Activated naive CD4-positive, alpha-beta T cell treated with anti-CD3 and anti-CD28 coated beads, Interleukin-2, amount 10 ng/mL, durations not matched to agents 7 days and 5 days (primary cell): ENCODE measurements around the gene NSD2.

Experiments used
- CTCF ChIA-PET: fragments of 350-600 bp; sonication (Branson Sonifier 250); formaldehyde crosslinking; loops from one replicate; lab custom pipeline; 2021; ENCODE audit warnings: antibody characterized with exemption; lab: Charles Lee
- DNase-seq: peaks from one replicate; pipeline ENCODE4 v3.0.0-alpha.2; 2020
- H3K27ac Mint-ChIP-seq: one replicate; pipeline ENCODE4 v1.8.0; 2021; ENCODE audit warnings: mild to moderate bottlenecking, moderate library complexity, mixed read lengths
- H3K27me3 Mint-ChIP-seq: one replicate; pipeline ENCODE4 v1.8.0; 2021; ENCODE audit warnings: mild to moderate bottlenecking, mixed read lengths
- H3K36me3 Mint-ChIP-seq: one replicate; pipeline ENCODE4 v1.8.0; 2021; ENCODE audit warnings: mixed read lengths
- H3K4me1 Mint-ChIP-seq: one replicate; pipeline ENCODE4 v1.8.0; 2021; ENCODE audit warnings: mixed read lengths
- H3K4me3 Mint-ChIP-seq: one replicate; pipeline ENCODE4 v1.8.0; 2021; ENCODE audit warnings: mild to moderate bottlenecking, moderate library complexity, mixed read lengths
- H3K9me3 Mint-ChIP-seq: one replicate; pipeline ENCODE4 v1.8.0; 2021; ENCODE audit warnings: mixed read lengths

The NSD2 gene

DNA sequence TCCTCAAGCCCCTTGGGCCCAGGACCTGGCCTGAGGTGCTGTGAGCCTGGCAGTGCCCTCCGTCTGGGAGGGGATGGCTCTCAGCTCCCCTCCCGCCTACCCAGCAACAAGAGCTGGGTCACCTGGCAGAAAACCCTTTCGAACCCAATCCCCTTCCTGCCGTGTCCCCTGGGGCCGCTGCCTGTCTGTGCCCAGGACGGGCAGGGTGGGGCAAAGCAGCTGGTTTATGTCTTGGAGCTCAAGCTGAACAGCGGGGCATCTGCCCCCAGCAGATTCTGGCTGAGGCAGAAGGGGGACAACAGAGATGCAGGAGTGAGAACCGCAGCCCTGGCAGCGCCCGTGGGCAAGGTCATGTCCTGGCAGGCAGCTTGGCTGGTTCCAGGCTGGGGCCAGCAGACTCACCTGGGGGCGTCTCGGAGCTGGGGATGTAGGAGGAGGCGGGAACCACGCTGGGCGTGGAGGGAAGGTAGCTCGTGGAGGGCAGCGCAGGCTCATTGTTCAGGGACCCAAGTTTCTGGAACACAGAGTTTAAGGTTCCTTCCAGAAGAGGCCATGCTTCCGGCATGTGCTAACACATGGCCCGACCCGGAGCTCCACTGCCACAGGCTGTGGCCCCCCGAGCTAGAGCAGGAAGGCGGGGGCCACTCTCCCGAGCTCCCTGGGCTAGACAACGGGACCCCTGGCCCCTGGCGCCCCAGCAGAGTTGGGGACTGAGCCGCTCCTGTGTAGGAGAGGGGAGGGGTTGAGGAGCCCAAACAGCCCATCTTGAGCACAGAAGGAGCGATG, 113.4 kb downstream of the NSD2 start:
- Mint-ChIP-seq H3K27me3 (no peaks in the 10 kb centered on the region), H3K9me3 (no peaks in the 10 kb centered on the region), H3K36me3 (peaks cover 27% of the 10 kb centered on the region), H3K27ac (no peak overlapping the region), H3K4me1 (peaks cover 6% of the 10 kb centered on the region), H3K4me3 (no peak overlapping the region)
- no peak for DNase-seq
- CTCF ChIA-PET = no interaction called here

DNA sequence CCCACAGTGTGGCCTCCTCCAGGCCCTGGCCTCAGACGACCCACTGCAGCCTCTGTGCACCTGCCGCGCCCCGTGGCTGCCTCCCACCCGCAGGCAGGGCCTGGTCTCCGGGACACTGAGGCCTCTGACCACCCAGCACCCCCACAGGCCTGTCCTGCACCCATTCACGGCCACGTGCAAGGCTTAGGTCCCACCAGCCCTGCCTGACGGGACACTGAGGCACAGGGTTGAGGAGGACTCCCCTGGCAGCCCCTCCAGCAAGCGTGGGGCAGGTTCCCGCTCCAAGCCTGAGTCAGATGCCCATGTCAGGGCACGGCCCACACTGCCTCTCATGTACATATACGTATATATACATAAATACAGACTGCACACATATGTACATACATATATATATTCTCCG, 114.1 kb downstream of the NSD2 start:
- no peak overlapping the region for H3K27ac Mint-ChIP-seq
- CTCF ChIA-PET = no interaction called here

DNA sequence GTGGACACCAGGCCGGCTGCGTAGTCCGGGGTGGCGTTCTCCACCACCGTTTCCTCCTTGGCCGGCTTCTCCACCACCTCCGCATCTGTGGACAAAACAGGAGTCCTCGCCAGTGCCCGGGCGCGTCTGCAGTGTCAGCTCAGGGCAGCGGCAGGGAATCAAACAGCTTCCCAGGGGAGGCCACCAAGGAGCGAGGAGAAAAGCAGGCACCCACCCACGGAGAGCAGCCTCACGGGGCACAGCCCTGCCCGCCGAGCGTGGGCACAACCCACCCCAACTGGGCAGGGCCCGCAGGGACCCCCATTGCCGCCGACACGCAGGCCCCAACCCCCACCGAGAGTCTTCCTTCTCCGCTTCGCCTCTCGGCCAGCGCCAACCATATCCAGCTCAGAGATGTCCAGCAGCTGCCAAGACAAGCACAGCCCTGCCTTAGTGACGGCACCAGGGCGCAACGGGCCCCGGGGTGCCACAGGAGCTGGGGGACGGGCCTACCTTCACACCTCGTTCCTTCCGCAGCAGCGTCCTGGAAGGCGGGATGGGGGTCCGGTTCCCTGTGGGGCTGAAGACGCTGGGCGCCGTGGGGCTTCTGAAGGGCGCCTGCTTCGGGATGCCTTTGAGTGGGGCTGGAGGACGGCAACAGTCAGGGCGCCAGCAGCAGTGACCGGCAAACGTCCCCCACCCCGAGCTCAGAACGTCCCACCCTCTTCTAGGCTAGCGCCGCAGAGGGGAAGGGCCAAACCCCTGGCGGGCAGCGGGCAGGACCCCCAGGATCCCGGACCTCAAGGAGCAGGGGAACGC, 114.8 kb downstream of the NSD2 start:
- CTCF ChIA-PET = no interaction called here
- no peak for DNase-seq
- no peaks in the 10 kb centered on the region for H3K27me3 Mint-ChIP-seq
- H3K36me3 Mint-ChIP-seq = peaks cover 20% of the 10 kb centered on the region
- no peak overlapping the region for H3K4me3 Mint-ChIP-seq
- no peak overlapping the region for H3K27ac Mint-ChIP-seq
- peaks cover 3% of the 10 kb centered on the region for H3K4me1 Mint-ChIP-seq
- no peaks in the 10 kb centered on the region for H3K9me3 Mint-ChIP-seq

More for the DNA sequence above, 114.1 kb downstream of the NSD2 start:
- no peak for DNase-seq
- peaks cover 6% of the 10 kb centered on the region for H3K4me1 Mint-ChIP-seq
- H3K4me3 Mint-ChIP-seq = no peak overlapping the region
- H3K27me3 Mint-ChIP-seq = no peaks in the 10 kb centered on the region
- H3K36me3 Mint-ChIP-seq = peaks cover 22% of the 10 kb centered on the region
- H3K9me3 Mint-ChIP-seq = no peaks in the 10 kb centered on the region

DNA sequence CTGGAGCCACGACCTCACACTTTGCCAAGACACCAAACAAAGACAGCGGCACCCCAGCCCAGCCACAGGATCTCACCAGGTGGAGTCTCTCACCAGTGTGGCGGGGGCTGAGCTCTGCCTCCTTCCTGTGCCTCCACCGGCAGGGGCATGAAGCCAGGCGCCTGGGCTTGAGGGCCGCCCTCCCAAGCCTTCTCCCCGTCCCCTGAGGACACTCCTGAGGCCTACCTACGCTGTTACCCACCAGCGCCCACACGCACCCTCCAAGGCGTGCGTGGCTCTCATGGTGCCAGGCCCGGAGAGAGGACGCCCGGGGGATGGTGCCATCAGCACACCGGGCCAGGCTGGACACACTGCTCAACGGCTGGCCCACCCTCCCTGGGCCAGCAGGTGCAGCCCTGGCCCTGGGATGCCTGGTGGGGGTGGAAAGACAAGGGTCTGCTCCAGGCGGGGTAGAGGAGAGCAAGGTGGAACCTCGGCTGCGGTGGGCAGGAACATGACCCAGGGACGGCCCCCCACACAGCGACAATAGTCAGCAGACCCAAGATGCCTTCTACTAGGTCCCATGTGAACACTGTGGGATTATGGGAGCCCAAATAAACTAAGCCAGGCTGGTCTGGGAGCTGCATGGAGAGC, 115.5 kb downstream of the NSD2 start:
- peaks cover 14% of the 10 kb centered on the region for H3K36me3 Mint-ChIP-seq

DNA sequence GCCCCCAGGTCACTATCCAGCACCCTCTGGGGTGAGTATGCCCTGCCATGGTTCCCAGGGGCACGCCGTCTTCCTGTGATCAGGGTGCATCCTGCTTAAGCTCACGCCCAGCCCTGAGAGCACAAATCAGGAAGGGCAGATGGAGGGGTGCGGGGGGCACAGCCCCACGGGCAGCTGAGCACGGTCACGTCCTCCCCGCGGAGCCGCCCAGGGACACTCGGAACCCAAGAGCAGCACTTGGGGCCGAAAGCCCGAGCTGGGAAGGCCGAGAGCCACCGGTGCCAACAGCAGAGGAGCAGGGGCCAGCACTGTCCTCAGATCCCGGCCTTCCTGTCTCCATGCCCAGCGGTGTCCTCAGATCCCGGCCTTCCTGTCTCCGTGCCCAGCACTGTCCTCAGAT, 116.1 kb downstream of the NSD2 start:
- no peaks in the 10 kb centered on the region for H3K9me3 Mint-ChIP-seq
- peaks cover 12% of the 10 kb centered on the region for H3K36me3 Mint-ChIP-seq
- CTCF ChIA-PET = no interaction called here
- no peak overlapping the region for H3K4me3 Mint-ChIP-seq
- H3K4me1 Mint-ChIP-seq = no peaks in the 10 kb centered on the region
- H3K27ac Mint-ChIP-seq = no peak overlapping the region
- DNase-seq = no peak
- H3K27me3 Mint-ChIP-seq = no peaks in the 10 kb centered on the region

More for the DNA sequence above, 115.5 kb downstream of the NSD2 start:
- Mint-ChIP-seq H3K27me3 (no peaks in the 10 kb centered on the region), H3K9me3 (no peaks in the 10 kb centered on the region), H3K4me1 (no peaks in the 10 kb centered on the region), H3K27ac (no peak overlapping the region), H3K4me3 (no peak overlapping the region)
- CTCF ChIA-PET = no interaction called here
- no peak for DNase-seq

DNA sequence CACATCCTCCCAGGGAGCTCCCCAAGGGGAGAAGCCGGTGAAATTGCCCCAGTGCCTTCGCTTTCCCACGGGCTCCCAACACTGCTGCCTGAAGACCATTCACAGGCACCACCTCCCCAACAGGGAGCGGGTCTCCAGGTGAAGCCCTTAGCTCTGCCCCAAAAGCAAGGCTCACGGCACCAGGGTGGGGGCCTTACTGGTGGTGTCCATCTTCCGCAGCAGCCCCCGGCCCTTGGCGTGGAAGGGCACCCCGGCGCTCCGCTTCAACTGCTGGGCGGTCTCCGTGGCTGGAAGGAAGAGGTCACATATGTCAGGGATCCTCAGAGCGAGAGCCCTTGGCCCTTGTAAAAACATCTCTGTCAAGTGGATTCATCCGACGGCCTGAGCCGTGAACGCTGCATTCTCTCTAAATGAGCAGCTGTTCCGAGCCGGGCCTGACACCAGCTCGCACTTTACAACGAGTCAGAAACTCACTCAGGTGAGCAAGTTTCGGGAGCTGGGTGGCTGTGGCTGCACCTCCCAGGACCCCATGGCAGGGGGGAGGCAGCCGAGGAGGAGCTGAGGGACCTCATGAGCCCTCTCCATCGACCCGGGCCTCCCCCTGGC, 116.6 kb downstream of the NSD2 start:
- no peak for DNase-seq
- Mint-ChIP-seq H3K9me3 (no peaks in the 10 kb centered on the region), H3K4me1 (no peaks in the 10 kb centered on the region), H3K27ac (no peak overlapping the region), H3K27me3 (no peaks in the 10 kb centered on the region), H3K4me3 (no peak overlapping the region), H3K36me3 (peaks cover 8% of the 10 kb centered on the region)
- CTCF ChIA-PET = no interaction called here

DNA sequence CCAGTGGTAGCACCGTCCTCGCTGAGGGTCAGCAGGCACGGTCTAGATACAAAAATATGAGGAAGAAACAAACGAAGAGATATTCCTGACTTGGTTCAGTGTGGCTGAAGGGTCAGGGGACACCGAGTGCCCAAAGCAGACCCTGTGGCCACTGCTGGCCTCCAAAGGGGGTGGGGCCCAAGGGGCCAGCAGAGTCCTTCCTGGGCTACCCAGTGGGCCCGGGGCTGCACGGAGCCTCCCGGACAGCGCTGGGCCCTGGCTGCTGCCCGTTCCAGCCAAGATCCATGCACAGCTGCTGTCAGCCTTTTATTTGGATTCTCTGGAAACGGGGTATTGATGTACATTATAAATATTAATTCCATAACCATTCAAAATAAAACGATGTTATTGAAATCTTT, 117.1 kb downstream of the NSD2 start:
- H3K4me3 Mint-ChIP-seq = no peak overlapping the region
- DNase-seq = no peak
- H3K9me3 Mint-ChIP-seq = no peaks in the 10 kb centered on the region
- H3K27ac Mint-ChIP-seq = no peak overlapping the region
- CTCF ChIA-PET = no interaction called here
- no peaks in the 10 kb centered on the region for H3K4me1 Mint-ChIP-seq
- H3K27me3 Mint-ChIP-seq = no peaks in the 10 kb centered on the region
- peaks cover 7% of the 10 kb centered on the region for H3K36me3 Mint-ChIP-seq

DNA sequence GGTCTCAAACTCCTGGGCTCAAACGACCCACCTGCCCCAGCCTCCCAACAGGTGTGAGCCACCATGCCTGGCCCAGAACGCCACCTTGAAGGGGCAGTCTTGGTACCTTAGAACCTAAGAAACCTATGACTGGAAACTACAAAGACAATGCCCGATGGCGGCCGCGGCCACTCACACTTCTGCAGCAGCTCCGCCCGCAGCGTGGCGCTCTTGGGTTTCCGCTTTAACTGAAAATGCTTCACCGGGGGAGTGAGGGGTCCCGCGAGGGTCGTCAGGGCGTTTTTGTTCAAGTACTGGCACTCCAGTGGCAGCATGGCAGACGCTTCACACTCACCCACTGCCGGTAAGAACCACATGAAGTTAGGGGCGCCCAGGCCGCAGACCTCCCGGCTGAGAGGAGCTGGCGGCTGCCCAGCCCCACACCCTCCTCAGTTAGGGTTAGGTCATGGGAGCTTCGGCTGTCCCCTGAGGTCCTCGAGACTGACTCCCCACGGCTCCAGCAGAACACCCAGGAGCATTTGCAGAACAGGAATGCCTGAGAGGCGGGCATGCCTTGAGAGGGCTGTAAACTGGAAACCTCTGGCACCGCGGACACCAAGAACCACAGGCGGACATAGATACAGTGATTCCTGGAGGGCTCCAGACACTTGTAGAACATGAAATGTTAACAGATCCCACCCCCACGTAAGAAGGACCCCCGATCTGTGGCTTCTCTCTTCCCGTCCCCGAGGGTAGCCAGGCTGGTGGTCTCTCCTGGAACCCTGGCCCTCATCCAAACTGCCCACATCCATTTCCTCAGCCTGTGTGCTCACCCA, 118.5 kb downstream of the NSD2 start:
- Mint-ChIP-seq H3K27me3 (no peaks in the 10 kb centered on the region), H3K4me3 (no peak overlapping the region), H3K36me3 (peaks cover 6% of the 10 kb centered on the region), H3K9me3 (no peaks in the 10 kb centered on the region), H3K27ac (no peak overlapping the region), H3K4me1 (no peaks in the 10 kb centered on the region)
- DNase-seq = no peak
- CTCF ChIA-PET = no interaction called here

DNA sequence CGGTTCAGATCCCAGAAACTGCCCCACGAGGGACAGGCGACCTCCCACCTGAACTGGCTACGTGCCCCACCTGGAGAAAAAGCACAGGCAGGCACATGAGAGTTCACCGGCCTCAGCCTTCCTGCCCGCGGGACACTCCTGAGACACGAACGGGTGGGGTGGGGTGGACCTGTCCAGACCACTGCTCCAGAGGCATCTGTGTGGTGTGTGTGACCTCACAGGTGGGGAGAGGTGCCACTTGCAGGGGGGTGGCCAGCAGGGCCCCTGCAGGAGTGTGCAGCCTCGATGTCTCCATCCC, 119.1 kb downstream of the NSD2 start:
- Mint-ChIP-seq H3K27me3 (no peaks in the 10 kb centered on the region), H3K4me3 (no peak overlapping the region), H3K9me3 (no peaks in the 10 kb centered on the region), H3K36me3 (peaks cover 10% of the 10 kb centered on the region), H3K27ac (no peak overlapping the region), H3K4me1 (no peaks in the 10 kb centered on the region)
- no peak for DNase-seq
- CTCF ChIA-PET = no interaction called here

DNA sequence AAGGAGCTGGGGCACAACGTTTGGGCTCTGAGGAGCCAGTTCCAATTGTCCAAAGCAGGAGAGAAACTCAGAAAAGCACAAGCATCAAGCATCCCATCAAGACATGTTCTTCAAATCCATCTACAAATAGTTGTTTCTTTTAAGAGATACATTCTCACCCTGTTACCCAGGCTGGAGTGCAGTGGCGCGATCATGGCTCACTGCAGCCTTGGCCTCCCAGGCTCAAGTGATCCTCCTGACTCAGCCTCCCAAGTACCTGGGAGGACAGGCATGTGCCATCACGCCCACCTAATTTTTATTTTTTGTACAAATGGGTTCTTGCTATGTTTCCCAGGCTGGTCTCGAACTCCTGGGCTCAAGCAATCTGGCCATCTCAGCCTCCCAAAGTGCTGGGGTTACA, 119.5 kb downstream of the NSD2 start:
- CTCF ChIA-PET = no interaction called here
- Mint-ChIP-seq H3K27me3 (no peaks in the 10 kb centered on the region), H3K4me3 (no peak overlapping the region), H3K27ac (no peak overlapping the region), H3K9me3 (peaks cover 2% of the 10 kb centered on the region), H3K4me1 (no peaks in the 10 kb centered on the region), H3K36me3 (peaks cover 13% of the 10 kb centered on the region)
- no peak for DNase-seq

DNA sequence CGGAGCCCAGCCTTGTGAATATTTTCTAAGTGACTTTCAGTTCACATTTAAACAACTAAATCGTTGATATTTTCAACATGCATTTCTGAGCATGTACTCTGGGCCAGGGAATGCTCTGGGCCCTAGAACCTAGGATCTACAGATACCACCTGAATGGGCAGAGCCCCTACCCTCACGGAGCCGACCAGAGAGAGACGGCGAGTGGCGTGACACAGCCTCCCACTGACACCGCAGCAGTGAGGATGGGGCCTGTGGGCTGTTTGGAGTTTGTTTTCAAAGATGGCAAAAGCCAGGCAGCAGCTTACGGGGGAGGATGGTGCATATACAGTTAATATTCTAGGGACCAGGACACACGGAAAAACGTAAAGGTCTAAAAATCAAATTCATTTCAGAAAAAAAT, 119.9 kb downstream of the NSD2 start:
- no peak overlapping the region for H3K27ac Mint-ChIP-seq
- H3K9me3 Mint-ChIP-seq = peaks cover 4% of the 10 kb centered on the region

DNA sequence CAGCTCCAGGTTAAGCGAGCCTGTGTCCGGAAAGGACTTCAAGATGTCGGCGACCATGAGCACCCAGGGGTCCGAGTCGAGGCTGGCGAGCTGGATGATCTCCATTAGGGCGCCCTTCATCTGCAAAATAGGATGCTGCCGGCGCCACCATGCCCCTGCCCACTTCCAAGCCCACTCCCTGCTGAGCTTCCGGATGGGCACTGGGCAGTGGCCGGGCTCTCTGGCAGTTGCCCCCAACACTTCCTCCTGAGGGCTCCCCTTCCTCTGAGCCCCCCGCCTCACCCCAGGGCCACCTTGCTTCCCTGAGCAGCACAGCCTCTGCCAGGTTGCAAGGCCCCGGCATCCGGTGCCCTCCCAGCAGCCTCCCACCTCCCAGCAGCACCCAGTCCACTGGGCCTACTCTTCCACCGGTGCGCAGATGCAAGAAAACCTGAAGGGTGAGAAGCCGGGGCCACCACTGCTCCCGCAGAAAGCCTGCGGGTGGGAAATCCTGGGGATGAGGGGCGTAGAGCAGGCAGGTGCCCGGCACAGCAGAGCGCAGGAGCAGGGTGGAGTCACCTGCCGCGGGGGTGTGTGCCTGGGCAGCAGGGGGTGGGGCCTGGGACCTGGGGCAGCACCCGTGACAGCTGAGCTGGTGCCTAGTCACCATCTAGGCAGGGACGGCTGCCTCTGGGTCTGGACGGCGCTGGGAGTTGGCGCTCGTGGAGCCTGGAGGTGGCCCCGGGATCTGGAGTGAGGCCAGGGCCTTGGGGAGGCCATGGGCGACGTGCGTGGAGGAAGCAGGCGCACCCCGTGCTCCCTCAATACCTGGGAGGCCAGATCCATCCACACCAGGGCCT, 120.6 kb downstream of the NSD2 start:
- CTCF ChIA-PET = no interaction called here
- DNase-seq = no peak
- H3K4me3 Mint-ChIP-seq = no peak overlapping the region
- H3K27me3 Mint-ChIP-seq = no peaks in the 10 kb centered on the region
- H3K36me3 Mint-ChIP-seq = peaks cover 22% of the 10 kb centered on the region
- H3K4me1 Mint-ChIP-seq = no peaks in the 10 kb centered on the region
- no peak overlapping the region for H3K27ac Mint-ChIP-seq
- peaks cover 4% of the 10 kb centered on the region for H3K9me3 Mint-ChIP-seq

More for the DNA sequence above, 119.9 kb downstream of the NSD2 start:
- Mint-ChIP-seq H3K27me3 (no peaks in the 10 kb centered on the region), H3K36me3 (peaks cover 17% of the 10 kb centered on the region), H3K4me1 (no peaks in the 10 kb centered on the region), H3K4me3 (no peak overlapping the region)
- no peak for DNase-seq
- CTCF ChIA-PET = no interaction called here

DNA sequence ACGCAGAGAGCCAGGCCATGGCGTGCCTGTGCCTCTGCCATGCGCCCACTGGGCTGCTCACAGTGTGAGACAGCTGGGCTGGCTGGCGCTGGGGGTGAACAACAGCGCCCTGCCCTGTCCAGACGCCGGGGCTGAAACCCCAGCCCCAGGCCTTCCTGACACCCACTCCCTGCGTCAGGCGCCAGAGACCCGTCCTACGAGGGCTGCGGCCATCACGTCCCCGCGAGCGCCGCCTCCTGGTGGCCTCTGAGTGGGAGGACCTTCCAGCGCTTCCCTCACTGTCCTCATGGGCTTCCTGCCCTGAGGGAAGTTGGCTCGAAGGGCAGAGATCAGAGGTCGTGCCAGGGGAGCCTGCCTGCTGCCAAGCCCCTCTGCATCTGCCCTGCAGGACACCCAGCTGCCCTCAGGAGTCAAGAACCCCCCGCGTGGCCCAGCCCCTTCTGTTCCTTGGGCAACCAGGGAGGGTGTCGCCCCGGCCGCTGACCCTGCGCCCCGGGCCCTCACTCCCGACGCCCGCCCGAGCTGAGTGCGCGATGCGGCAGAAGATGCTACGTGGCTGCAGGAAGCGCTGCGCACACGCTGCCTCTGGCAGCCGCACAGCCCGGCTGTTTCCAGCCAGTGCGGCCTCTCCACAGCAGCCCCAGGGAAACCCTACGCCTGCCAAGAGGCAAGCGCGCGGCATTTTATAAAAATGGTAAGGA, 121.4 kb downstream of the NSD2 start:
- Mint-ChIP-seq H3K4me3 (no peak overlapping the region), H3K36me3 (peaks cover 30% of the 10 kb centered on the region), H3K9me3 (peaks cover 12% of the 10 kb centered on the region), H3K4me1 (no peaks in the 10 kb centered on the region), H3K27ac (no peak overlapping the region), H3K27me3 (no peaks in the 10 kb centered on the region)
- CTCF ChIA-PET = no interaction called here
- no peak for DNase-seq
